ELR (cell line): ENCODE data around the gene PLCB1.

ENCODE experiments used
- DNase-seq: peaks from one replicate; pipeline ENCODE4 v3.0.0-alpha.2; 2015; ENCODE audit warnings: low read depth

The PLCB1 gene

DNA sequence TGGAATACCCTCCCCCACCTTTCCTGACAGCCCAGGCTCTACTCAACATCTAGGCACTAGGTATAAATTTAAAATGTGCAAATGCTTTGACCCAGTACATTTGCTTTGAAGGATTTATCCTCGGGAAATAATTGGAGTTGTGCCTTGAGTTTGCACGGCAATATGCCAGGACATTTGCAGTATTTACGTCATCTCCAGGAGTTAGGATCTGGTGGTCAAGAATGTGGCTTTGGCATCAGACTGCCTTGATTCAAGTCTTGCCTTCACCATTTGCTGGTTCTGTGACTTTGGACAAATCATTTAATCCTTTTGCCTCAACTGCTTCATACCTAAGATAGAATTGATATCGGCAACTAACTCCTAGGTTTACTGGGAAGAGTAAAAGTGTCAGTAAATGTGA is 169.6 kb downstream of the PLCB1 start:
- no peak for DNase-seq

DNA sequence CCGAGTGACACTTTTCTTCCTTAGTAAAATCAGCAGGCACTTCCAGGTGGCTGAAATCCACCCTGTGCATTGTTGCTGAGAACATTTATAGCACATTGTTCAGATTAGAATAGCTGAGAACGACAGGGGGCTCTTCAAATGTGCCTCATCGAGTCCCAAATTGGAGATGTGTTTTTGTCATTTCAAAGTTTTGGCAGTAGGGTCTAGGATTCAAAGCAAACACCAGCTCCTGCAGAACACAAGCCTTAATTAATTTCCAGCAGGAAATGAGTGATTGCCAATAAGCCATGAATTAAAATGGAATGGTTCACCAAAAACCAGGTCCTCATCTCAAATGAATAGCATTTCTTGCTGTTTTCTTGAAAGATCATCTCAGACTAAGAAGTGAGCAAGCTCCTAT is 171.6 kb downstream of the PLCB1 start:
- no peak for DNase-seq

DNA sequence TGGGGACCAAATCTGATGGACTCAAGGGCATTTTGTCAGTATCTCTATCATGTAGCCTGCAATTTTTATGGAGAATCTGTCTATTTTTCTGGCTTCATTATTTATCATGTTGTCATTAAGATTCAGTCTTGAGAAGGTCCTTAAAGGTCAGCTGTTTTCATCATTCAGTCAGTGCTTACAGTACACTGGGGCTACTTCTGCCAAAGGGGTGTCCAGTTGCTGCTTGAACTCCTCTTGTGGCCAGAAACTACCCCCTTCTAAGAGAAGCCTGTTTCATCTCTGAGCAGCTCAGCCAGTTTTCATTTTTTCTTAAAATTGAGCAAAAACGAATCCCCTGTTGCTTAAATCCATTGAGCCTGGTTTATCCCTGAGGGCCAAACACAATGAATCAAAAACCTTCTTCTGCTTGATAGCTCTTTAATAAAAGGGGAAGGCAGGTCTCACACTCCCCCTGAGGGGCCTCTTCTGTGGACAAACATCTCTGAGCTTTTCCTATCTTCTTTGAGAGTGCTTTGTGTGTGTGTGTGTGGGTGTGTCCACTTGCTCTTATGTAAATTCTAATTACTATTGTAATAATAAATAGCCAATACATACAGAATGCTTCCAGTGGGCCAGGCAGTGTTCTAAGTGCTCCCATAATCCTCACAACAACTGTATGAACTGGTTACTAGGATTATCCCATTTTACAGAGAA is 172.2 kb downstream of the PLCB1 start:
- no peak for DNase-seq

DNA sequence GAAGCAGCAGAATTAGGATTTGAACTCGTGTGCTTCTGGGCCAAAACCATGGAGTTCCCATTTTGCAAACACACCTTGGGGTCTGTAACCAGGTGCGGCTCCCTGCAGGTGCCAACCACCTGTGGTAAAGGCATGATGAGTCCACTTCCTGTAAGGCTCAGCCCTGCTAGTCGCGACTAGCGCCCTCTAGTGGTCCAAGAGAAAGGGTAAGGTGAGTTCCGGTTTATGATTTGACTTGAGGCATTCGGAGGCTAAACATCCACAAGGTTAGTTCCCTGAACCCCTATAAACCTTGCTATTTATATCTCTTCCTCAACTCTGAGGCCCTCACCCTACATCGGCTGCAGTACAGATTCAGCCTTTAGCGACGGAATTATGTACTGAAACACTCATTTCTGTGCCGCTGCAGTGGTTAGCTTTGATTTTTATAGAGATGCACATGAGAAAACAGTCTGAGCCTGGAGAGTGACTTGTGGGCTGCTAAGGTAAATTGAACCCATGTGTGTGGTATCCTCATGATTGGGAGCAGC is 173.4 kb downstream of the PLCB1 start:
- DNase-seq, result peak; percentile 61

DNA sequence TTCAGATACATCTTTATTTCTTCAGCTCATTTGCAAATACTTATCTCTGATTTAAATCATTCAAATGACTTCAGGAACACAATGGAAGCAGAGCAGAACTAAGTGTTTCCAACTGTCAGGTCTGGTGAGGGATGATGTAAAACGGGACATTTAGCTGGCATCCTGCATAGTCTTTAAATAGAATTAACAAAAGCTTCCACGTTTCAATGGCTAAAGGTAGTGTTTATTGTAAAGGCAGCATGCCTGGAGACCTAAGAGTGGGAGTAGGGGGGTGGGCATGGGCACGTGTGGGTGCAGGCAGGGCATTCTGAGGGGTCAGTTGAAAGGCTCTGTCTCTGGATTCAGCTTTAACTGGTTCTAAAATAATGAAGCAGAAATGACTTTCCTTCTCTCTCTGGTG is 174.9 kb downstream of the PLCB1 start:
- no peak for DNase-seq

DNA sequence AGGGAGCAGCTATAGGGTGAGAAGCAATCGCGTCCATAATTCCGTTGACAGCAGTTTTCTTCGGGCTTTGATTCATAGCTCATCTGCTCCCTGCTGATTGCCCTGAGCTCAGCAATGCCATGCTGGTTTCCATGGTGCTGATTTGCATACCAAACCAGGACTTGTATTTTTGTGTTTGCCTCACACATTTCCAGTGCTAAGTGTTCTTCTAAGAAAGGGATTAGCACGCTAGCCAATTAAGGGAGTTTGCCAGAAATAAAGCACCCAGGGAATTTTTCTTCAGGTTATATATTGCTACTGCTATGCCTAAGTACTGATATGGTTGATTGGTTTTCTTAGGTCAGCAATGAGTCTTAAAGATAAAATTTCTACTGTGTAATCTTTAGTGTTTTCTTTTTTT is 177.6 kb downstream of the PLCB1 start:
- no peak for DNase-seq

DNA sequence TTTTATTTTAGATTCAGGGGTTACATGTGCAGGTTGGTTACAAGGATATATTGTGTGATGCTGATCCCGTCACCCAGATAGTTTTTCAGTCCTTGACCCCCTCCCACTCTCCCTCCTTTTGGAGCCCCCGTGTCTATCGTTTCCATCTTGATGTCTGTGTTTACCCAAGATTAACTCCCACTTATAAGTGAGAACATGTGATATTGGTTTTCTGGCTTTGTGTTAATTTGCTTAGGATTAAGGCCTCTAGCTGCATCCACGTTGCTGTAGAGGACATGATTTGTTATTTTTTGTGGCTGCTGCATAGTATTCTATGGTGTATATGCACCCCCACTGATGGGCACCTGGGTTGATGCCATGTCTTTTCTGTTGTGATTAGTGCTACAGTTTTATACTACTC is 178.6 kb downstream of the PLCB1 start:
- no peak for DNase-seq

DNA sequence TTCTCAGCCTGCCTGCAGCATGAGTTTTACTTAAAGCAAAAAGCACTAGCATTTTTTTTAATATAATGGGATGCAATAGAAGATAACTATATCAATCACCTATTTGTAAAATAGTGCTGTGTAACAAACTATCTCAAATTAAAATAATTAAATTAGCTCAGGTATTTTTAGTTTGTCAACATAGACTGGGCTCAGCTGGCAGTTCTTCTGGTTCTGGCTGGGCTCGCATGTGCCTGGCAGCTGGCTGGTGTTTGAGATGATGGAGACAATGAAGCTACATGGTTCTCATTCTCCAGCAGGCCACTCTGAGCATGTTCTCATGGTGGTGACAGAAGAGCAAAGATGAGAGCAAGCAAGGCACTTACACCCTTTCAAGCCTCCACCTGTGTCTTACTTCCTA is 181.0 kb downstream of the PLCB1 start:
- no peak for DNase-seq

DNA sequence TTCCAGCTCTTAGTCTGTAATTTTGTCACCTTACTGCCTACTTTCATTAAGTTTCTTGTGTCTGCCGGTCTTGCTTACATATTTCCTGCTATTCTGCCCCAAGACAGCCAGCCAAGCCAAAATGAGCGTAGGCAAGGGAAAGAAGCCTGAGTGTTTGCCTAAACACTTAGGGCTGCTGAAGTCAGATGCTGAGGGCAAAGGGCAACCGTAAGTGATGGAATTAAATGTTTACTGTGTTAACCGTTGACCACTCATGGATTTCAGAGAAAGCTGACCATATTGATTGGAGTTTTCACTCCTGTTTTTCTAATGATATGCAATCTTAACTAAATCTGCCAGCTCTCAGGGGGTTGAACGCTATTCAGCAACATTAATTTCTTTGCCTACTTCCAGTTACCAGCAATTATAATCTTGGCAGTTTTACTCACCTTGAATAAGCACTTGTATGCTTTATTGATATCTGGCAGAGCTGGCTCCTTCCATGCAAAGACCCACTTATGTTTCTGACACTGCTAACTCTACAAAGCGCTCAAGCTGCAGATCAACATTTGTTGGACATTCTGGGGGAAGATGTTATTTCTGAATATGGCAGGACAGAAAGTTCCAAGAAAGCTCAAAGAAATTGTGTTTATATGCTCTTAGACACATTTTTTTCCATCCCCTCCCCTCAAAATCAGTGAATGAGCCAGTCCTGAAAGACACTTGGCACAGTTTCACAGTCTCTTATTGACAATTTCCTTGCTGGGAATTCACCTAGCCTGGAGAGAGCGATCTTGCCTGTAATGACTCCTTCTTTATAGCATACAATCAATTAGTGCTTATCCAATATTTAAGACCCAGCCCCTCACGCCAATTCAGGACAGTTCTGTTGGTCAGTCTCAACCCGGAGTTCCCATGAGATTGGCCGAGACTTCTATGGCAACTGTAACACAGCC is 183.8 kb downstream of the PLCB1 start:
- no peak for DNase-seq

DNA sequence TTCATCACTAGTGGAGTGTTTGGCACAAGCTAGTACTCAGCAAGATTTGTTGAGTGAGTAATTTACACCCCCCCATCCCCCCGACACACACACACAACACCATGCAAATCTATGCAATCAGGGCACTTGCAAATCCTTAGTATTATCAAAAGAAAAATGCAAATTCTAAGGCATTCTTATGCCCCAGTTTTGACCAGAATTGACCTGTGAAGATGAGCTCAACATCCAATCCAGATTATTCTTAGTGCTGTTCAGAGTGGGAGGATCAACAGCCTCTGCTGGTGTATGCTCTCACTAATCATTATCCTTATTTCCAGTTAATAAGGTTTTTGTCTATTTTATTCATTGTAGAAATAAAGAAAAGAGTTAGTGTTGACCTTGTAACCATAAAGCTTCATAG is 185.4 kb downstream of the PLCB1 start:
- DNase-seq, result no peak

DNA sequence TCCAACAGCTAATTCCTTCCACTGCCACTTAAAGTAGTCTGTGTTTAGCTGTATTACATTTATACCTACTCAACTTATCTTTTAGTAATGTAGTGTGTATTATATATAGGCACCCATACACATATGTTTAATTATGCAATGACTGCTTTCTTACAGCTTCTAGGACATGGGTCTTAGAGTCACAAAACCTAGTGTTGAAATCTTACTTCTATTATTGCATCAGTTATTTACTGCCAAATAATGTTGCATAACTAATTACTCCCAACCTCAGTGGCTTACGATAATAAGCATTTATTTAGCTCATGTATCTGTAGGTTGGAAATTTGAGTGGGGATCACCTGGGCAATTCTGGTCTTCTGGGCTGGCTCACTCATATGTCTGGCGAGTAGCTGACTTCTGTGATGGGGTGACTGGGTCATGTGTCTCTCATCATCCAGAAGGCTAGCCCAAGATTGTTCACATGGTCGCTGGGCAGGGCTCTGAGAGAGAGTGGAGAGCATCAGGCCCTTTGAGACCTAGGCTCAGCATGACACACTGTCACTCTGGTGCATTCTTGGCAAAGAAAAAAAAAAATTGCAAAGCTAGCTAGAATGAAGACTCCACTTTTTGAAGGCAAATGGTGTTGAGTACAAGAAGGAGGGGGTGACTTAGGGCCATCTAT is 187.0 kb downstream of the PLCB1 start:
- no peak for DNase-seq

DNA sequence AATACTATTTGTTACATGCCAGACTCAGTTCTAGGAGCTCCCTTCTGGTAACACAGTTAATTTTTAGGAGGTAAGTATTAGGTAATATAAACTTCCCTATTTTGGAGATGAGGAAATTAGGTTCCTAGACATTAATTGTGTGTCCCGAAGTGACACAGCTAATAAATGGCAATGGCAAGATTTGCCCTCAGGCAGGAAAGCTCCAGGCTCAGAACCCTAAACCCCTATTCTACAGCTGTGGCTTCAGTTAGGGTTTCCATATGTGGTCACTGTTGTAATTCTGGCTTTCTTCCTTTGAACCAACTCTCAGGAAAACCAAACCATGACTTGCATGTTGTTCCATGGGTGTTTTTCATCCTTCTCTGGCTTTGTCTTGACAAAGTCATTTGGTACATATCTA is 188.2 kb downstream of the PLCB1 start:
- no peak for DNase-seq

DNA sequence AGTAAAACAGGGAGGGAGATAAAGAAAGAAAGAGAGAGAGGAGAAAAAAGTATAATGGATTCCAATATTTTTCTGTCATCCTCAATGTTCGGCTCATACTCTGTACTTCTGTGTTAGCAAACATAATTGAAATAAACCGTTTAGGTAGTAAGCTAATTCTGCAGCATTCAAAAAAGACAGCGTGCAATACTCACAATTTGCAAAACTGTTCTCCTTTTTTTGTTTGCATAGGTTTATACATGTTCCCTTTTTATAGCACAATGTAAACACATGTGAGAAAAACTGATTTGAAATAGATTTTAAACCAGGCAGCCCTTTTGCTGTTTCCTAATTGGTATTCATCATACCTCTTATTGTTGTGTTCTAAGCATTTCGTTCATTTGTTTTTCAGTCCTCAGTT is 188.9 kb downstream of the PLCB1 start:
- no peak for DNase-seq

DNA sequence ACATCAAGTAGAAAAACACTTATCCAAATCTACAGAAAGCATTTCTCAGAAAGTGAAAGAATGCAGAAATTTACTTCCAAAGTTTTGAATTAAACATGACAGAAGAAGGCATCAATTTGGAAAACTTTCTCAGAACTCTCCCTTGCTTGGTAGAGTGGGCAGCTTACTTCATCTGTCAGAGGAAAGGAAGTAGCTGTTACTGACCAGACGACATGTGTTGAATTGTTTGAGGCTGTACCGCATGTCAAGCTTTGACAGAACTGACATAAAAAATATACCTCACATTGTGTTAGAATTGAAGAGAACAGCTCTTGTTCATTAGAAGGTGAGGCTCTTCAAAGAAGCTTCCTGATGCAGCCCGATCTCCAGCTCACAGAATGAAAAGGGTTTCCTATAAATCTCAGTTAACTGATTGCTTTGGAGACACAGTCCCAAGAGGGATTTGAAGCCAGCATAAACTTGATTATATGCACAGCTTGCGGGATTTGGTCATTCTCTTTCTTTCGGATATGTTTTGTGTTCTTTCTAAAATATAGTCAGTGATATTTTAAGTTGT is 190.7 kb downstream of the PLCB1 start:
- DNase-seq, result no peak

DNA sequence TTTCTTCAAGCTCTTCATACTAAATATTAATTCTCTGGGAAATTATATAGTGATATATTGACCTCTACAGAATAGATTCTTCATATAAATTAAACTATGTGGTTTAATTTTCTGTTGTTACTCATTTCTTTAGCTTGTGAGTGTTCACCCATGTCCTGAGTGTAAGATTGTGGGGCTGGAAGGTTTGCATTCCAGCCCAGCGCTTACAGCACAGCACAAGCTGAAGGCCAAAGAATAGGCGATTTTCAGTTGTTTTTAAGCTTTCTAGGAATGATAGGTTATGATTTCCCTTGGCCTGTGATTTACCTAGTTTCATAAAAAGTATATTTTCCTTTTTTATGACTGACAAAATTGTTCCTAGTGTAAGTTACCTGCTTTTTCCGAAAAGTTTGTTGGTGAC is 194.1 kb downstream of the PLCB1 start:
- no peak for DNase-seq

DNA sequence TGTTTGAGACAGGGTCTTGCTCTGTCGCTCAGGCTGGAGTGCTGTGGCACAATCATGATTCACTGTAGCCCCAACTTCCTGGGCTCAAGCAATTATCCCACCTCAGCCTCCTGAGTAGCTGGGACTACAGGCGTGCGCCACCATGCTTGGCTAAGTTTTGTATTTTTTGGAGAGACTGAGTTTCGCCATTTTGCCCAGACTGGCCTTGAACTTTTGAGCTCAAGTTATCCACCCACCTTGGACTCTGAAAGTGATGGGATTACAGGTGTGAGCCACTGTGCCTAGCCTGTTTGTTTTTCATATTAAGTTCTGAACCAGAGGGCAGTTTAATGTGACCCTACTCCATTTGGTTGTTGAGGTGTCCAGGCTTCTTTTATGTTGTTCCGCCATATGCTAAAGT is 194.8 kb downstream of the PLCB1 start:
- no peak for DNase-seq

DNA sequence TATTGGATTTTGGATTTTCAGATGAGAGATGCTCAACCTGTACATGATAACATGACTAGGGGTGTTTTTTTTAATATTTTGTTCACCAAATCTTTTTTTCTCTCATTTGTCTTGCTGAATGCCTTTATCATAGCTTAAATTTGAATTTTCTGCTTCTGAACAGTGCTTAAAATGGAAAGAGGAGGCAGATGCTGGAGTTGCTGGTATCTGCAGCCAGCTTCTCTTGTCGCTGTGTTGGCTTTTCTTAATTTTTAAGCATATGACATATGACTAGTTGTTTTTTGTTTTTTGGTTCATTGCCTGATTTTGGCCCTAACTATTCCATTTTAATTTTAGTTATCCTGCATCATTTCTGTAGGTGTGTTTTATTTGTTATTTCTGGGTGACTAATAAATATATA is 196.1 kb downstream of the PLCB1 start:
- no peak for DNase-seq

DNA sequence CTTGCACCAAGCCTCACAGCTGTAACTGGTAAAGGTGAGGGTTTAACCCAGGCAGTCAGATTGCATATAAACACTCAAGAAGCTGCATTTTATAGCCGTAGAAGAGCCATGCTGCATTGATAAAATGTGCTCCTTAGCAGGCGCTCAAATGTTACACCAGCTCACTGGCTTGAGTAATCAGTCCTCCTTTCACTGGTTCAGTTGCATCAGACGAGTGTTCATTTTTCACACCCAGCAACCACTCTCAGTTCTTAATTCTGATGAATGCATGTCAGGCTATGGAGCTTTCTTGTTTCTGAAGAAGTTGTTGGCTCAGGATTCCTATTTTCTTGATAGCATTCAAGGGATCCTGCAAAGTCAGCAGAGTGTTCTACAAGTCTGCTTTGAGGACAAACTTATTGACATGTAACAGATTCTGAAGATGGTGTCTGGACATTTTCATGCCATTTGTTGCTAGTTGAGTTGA is 198.3 kb downstream of the PLCB1 start:
- no peak for DNase-seq

DNA sequence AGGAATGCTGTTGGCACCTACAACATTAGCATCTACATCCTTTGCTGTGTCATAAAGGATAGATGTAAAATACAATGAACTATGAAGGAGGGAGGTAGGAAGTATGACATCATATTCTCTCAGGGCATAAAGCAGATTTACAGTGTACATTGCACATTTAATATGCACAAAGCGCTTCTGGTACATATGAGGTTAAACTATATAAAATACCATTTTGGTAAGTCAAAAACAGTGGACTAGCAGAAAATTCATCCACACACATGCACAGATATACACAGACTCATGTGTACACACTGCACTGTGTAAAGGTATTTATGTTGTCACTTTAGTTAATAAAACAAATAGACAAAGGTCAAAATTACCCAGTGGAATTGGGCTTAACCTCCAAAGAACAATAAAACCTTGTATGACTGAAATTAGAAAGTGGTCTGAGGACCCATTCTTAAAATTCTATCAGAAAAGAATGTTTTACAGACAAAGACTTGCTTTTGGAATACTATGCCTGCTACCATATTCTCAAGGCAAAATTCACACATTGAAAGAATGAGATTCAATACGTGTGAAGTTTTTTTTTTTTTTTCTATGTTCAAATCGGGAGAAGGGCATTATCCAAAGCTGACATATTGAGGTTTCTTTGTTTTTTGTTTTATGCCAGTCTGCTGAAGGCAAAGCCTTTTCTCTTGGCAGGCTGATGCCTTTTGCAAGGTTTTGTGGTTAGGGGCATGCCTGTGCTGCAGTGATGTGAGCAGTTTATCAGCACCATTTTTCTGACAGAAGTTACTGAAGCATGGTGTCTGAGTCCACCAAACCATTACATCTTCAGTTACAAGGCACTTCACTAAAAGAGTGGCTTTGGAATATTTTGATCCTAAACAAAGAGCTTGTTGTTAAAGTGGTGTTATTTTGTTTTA is 199.0 kb downstream of the PLCB1 start:
- DNase-seq, result no peak

DNA sequence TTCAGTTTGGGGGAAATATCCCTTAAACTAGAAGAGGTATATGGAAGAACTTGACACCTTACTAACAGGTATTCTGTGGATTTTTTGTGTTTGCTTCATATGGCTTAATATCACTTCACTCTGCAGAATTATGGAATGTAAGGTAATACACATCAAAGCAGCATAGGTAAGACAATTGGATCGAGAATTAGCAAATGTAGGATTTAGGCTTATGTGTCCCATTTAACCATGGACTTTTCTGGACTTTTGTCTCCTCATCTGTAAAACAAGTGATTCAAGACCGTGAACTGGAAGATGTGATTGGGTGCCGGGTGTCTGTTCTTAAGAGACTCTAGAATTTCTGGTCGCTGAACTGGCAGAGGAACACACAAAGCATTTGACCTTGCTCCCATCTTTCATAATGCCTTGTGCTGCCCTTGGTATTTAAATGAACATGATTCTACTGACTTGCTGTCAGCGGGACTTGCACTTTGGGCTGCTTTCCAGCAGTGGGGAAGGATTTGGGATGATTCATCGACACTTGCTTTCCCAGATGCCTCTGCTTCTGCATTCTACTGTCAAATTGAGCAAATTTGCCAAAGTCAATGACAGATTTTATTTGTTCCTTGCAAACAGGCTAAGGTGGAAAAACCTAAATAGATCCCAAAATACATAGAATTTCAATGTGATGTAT is 199.8 kb downstream of the PLCB1 start:
- peak; percentile 10 for DNase-seq

DNA sequence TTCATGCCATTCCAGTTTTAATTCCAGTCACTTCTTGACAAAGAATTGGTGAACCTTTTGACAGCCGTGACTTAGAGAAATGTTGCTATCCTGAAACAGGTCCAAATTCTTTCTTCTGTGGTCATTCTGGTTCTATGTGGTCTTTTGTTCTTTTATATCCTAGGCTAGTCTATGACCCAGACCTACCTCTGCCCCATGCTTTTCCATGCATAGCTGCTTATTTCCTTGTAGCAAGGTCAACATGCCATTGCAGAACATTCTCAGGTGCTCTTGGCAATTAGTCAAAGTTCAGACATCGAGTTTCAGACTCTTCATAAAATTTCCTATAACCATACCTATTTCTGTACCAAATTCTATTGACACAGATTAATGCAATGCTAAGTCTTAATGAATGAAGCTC is 202.6 kb downstream of the PLCB1 start:
- no peak for DNase-seq
